Measurements from ENCODE around the gene EWSR1. TPM values are rescaled to one million over a fixed set of nuclear protein-coding genes. Genes with fewer than 3 reads are reported as not detected.
A peak's percentile ranks its signal among the peaks of the same experiment; 100 is the strongest.

EWSR1 gene
- total RNA-seq, 1 donor from 2014 or later = 211 TPM

- DNase-seq (ENCODE audit: low read depth) = no peak
These were observed 1.3 kb upstream of the EWSR1 start for GRCh38 chr22:29266564-29267461.

GRCh38 chr22:29267462-29267857, 608 bp upstream of the EWSR1 start:
- no peak for DNase-seq (ENCODE audit: low read depth)
- H3K4me3 ChIP-seq (ENCODE audit: low read depth, low read length) = peak overlapping the region; percentile 79
- TF ChIP-seq CTCF (conservative IDR thresholded peaks at IDR 0.05; ENCODE audit: low read depth, low read length) = no peak

More at GRCh38 chr22:29266564-29267461, 1.3 kb upstream of the EWSR1 start:
- TF ChIP-seq CTCF (conservative IDR thresholded peaks at IDR 0.05; ENCODE audit: low read depth, low read length) = no peak
- peak overlapping the region; percentile 79 for H3K4me3 ChIP-seq (ENCODE audit: low read depth, low read length)

- DNase-seq (ENCODE audit: low read depth) = no peak
- H3K4me3 ChIP-seq (ENCODE audit: low read depth, low read length) = peak overlapping the region; percentile 79
- TF ChIP-seq CTCF (conservative IDR thresholded peaks at IDR 0.05; ENCODE audit: low read depth, low read length) = no peak
These were observed 602 bp downstream of the EWSR1 start for GRCh38 chr22:29268511-29269229.

GRCh38 chr22:29269230-29269604, 1.1 kb downstream of the EWSR1 start:
- no peak for DNase-seq (ENCODE audit: low read depth)
- peak overlapping the region; percentile 79 for H3K4me3 ChIP-seq (ENCODE audit: low read depth, low read length)
- no peak for TF ChIP-seq CTCF (conservative IDR thresholded peaks at IDR 0.05; ENCODE audit: low read depth, low read length)

GRCh38 chr22:29269731-29270474, 1.8 kb downstream of the EWSR1 start:
- no peak for TF ChIP-seq CTCF (conservative IDR thresholded peaks at IDR 0.05; ENCODE audit: low read depth, low read length)
- DNase-seq (ENCODE audit: low read depth) = no peak

GRCh38 chr22:29270475-29271271, 2.6 kb downstream of the EWSR1 start:
- no peak for DNase-seq (ENCODE audit: low read depth)
- no peak for TF ChIP-seq CTCF (conservative IDR thresholded peaks at IDR 0.05; ENCODE audit: low read depth, low read length)
- peak overlapping the region; percentile 79 for H3K4me3 ChIP-seq (ENCODE audit: low read depth, low read length)

More at GRCh38 chr22:29269731-29270474, 1.8 kb downstream of the EWSR1 start:
- peak overlapping the region; percentile 79 for H3K4me3 ChIP-seq (ENCODE audit: low read depth, low read length)
